A549 (cell line): ENCODE data around the gene SPACA7. TPM values are rescaled to one million over a fixed set of nuclear protein-coding genes. Genes with fewer than 3 reads are reported as not detected.

ENCODE experiments used
- ATAC-seq, 2 experiments: fragments of 200-7000 bp in 1 of 2; fragments of >200 bp in 1 of 2; cut with Nextera tagmentation in 1 of 2; cut with Tn5 transposase in 1 of 2; 3 replicates each; pipeline versions ENCODE4 v1.8.0 to v1.9.1; 2018 to 2020; ENCODE audit warnings: mild to moderate bottlenecking in 1 of 2, moderate library complexity in 1 of 2
- CTCF ChIA-PET: fragments of 300-600 bp; sonication (Branson Sonifier 250); formaldehyde crosslinking; extraction: SDS; loops from one replicate; lab custom pipeline; 2021; ENCODE audit warnings: antibody characterized with exemption, inconsistent platforms; lab: Yijun Ruan, JAX
- POLR2A ChIA-PET: fragments of 350-600 bp; formaldehyde crosslinking; extraction: SDS; loops from one replicate; lab custom pipeline; 2021; ENCODE audit warnings: antibody characterized with exemption, inconsistent platforms; lab: Yijun Ruan, JAX
- DNase-seq, 2 experiments: peaks; one replicate each; pipeline versions ENCODE4 v3.0.0 to v3.0.0-alpha.2; 2011 to 2016; ENCODE audit warnings: low read depth in 1 of 2, low spot score in 1 of 2
- FAIRE-seq: peaks from 2 replicates; lab custom pipeline; 2011; peaks lifted over from hg19 to GRCh38; lab: Jason Lieb, UNC
- H3K27ac ChIP-seq, 2 experiments: fragments of >200 bp; sonication (Bioruptor Twin); formaldehyde crosslinking; 3 replicates each; pipeline ENCODE4 v1.5.1; 2016 to 2017
- H3K4me1 ChIP-seq: fragments of >200 bp; sonication (Bioruptor Twin); formaldehyde crosslinking; 3 replicates; pipeline ENCODE4 v1.6.1; 2016
- H3K4me2 ChIP-seq: fragments of >200 bp; sonication (Bioruptor Twin); formaldehyde crosslinking; 3 replicates; pipeline ENCODE4 v1.6.1; 2016
- H3K4me3 ChIP-seq: fragments of >200 bp; sonication (Bioruptor Twin); formaldehyde crosslinking; 3 replicates; pipeline ENCODE4 v1.5.1; 2016
- H3K9me3 ChIP-seq: fragments of >200 bp; sonication (Bioruptor Twin); formaldehyde crosslinking; 3 replicates; pipeline ENCODE4 v1.6.1; 2016
- ATOH8 ChIP-seq: fragments of 250-450 bp; sonication (Bioruptor Pico); IDR thresholded peaks from 2 replicates; pipeline ENCODE4 v1.5.0; 2020; ENCODE audit warnings: low read depth, mild to moderate bottlenecking, moderate library complexity
- BHLHE40 ChIP-seq: IDR thresholded peaks from 2 replicates; pipeline ENCODE4 v1.6.1; 2012; ENCODE audit warnings: low read depth, low read length, inconsistent platforms
- CBX2 ChIP-seq: fragments of 200-600 bp; sonication (generic); IDR thresholded peaks from 2 replicates; pipeline ENCODE4 v1.6.1; 2016; ENCODE audit warnings: low read depth, mild to moderate bottlenecking, borderline replicate concordance
- CBX8 ChIP-seq: fragments of 200-600 bp; sonication (generic); IDR thresholded peaks from 2 replicates; pipeline ENCODE4 v1.6.1; 2016
- CHD2 ChIP-seq: fragments of 150-350 bp; IDR thresholded peaks from 2 replicates; pipeline ENCODE4 v1.6.1; 2014; ENCODE audit warnings: low read length; ENCODE audit not compliant: partially characterized antibody
- CTCF ChIP-seq: fragments of >200 bp; sonication (Bioruptor Twin); formaldehyde crosslinking; IDR thresholded peaks from 3 replicates; pipeline ENCODE4 v1.5.1; 2016
- ELK1 ChIP-seq: fragments of 150-350 bp; IDR thresholded peaks from 2 replicates; pipeline ENCODE4 v1.6.1; 2014; ENCODE audit warnings: low read depth, mild to moderate bottlenecking, low read length
- ESRRA ChIP-seq: fragments of 150-350 bp; IDR thresholded peaks from 2 replicates; pipeline ENCODE4 v1.6.1; 2014; ENCODE audit warnings: mild to moderate bottlenecking, low read length, borderline replicate concordance
- FOSB ChIP-seq: fragments of 250-450 bp; sonication (Bioruptor Pico); IDR thresholded peaks from 2 replicates; pipeline ENCODE4 v1.5.0; 2020; ENCODE audit warnings: mild to moderate bottlenecking, moderate library complexity
- HMGXB4 ChIP-seq: fragments of 250-450 bp; sonication (Bioruptor Pico); IDR thresholded peaks from 2 replicates; pipeline ENCODE4 v1.5.0; 2021; ENCODE audit warnings: mild to moderate bottlenecking, moderate library complexity, borderline replicate concordance
- HOXA7 ChIP-seq: fragments of 250-450 bp; sonication (Bioruptor Pico); IDR thresholded peaks from 2 replicates; pipeline ENCODE4 v1.5.0; 2020; ENCODE audit warnings: mild to moderate bottlenecking, moderate library complexity
- JUNB ChIP-seq: fragments of >200 bp; sonication (Bioruptor Twin); formaldehyde crosslinking; IDR thresholded peaks from 2 replicates; pipeline ENCODE4 v1.6.1; 2016
- KDM1A ChIP-seq: fragments of 200-600 bp; sonication (generic); IDR thresholded peaks from 2 replicates; pipeline ENCODE4 v1.6.1; 2016; ENCODE audit warnings: low read depth, mild to moderate bottlenecking
- KDM5A ChIP-seq: fragments of 200-600 bp; sonication (generic); IDR thresholded peaks from 2 replicates; pipeline ENCODE4 v1.6.1; 2016; ENCODE audit warnings: antibody characterized with exemption, mild to moderate bottlenecking
- MAZ ChIP-seq: fragments of 150-350 bp; IDR thresholded peaks from 2 replicates; pipeline ENCODE4 v1.6.1; 2014; ENCODE audit warnings: antibody characterized with exemption, low read depth, low read length, borderline replicate concordance
- NPAS2 ChIP-seq: fragments of 250-450 bp; sonication (Bioruptor Pico); IDR thresholded peaks from 2 replicates; pipeline ENCODE4 v1.8.0; 2022; ENCODE audit warnings: mild to moderate bottlenecking, moderate library complexity, borderline replicate concordance
- POLR2AphosphoS2 ChIP-seq: conservative IDR thresholded peaks from 2 replicates; pipeline ENCODE4 v1.6.1; 2012; ENCODE audit warnings: low read length, improper control_type of control experiment, inconsistent platforms
- RAD21 ChIP-seq, 2 experiments: fragments of >200 bp in 1 of 2; sonication (Bioruptor Twin) in 1 of 2; formaldehyde crosslinking in 1 of 2; IDR thresholded peaks in 1 of 2; conservative IDR thresholded peaks in 1 of 2; 2 replicates in 1 of 2; 3 replicates in 1 of 2; pipeline ENCODE4 v1.6.1; 2012 to 2018; ENCODE audit warnings: inconsistent platforms in 1 of 2
- RCOR1 ChIP-seq: fragments of 150-350 bp; IDR thresholded peaks from 2 replicates; pipeline ENCODE4 v1.6.1; 2014; ENCODE audit warnings: antibody characterized with exemption, low read length, low read depth
- RFX5 ChIP-seq: fragments of 450-650 bp; IDR thresholded peaks from 2 replicates; pipeline ENCODE4 v1.7.1; 2014; ENCODE audit warnings: antibody characterized with exemption, mild to moderate bottlenecking, moderate library complexity
- RNF2 ChIP-seq: fragments of 200-600 bp; sonication (generic); IDR thresholded peaks from 2 replicates; pipeline ENCODE4 v1.6.1; 2016; ENCODE audit warnings: low read depth, mild to moderate bottlenecking, antibody characterized with exemption, moderate library complexity, borderline replicate concordance
- SMC3 ChIP-seq: fragments of >200 bp; sonication (Bioruptor Twin); formaldehyde crosslinking; IDR thresholded peaks from 3 replicates; pipeline ENCODE4 v1.6.1; 2018; ENCODE audit warnings: inconsistent platforms
- SREBF2 ChIP-seq: fragments of 450-650 bp; IDR thresholded peaks from 2 replicates; pipeline ENCODE4 v1.6.1; 2014; ENCODE audit warnings: mild to moderate bottlenecking, moderate library complexity
- TFCP2L1 ChIP-seq: fragments of 250-450 bp; sonication (Bioruptor Pico); IDR thresholded peaks from 2 replicates; pipeline ENCODE4 v1.5.0; 2021; ENCODE audit warnings: mild to moderate bottlenecking
- ZNF302 ChIP-seq: fragments of 250-450 bp; sonication (Bioruptor Pico); IDR thresholded peaks from 2 replicates; pipeline ENCODE4 v1.9.0; 2021; ENCODE audit warnings: inconsistent platforms, mild to moderate bottlenecking, moderate library complexity
- WGBS: methylation state at CpG from one replicate; pipeline ENCODE4 v1.1.6; 2017; ENCODE audit errors: missing lambda C conversion rate; 5-methylcytosine and 5-hydroxymethylcytosine counted together
- polyA plus RNA-seq, 4 experiments: library from polyadenylated mRNA; depleted of rRNA in 3 of 4; stranded (reverse); fragments of >200 nt; fragmentation: RNase III in 1 of 4; extraction: RNeasy Plus Mini Kit Qiagen cat#74134 plus additional on column Dnase treatment in 1 of 4; gene quantifications; 2 replicates in 3 of 4; 3 replicates in 1 of 4; pipeline ENCODE4 v1.2.3, GENCODE V29; 2011 to 2017

SPACA7 gene
- polyA plus RNA-seq, 2 of the 4 experiments (the other 2 are of a cell fraction): not detected

GRCh38 chr13:112368883-112369282 lies 7.3 kb upstream of the SPACA7 start:
- ChIA-PET CTCF (no interaction called here), POLR2A (no interaction called here)
- no peak overlapping the region for H3K4me3 ChIP-seq
- FAIRE-seq (no peak), DNase-seq (no peak), ATAC-seq (no peak)
- TF ChIP-seq CHD2 (no peak), NPAS2 (CRISPR knock-in tag) (no peak), CBX8 (no peak), KDM1A (no peak), KDM5A (no peak), ESRRA (no peak), TFCP2L1 (CRISPR knock-in tag) (no peak)
- H3K4me1 ChIP-seq: no peaks in the 10 kb centered on the region
- H3K9me3 ChIP-seq: no peaks in the 10 kb centered on the region
- no peak overlapping the region for H3K27ac ChIP-seq
- no peak overlapping the region for H3K4me2 ChIP-seq
- 51% methylated on average over 8 of the region's 8 CpGs for WGBS

- Histone ChIP-seq H3K27ac (no peak overlapping the region), H3K4me3 (no peak overlapping the region), H3K9me3 (no peaks in the 10 kb centered on the region), H3K4me1 (no peaks in the 10 kb centered on the region), H3K4me2 (no peak overlapping the region)
- TF ChIP-seq CBX2 (no peak), HOXA7 (CRISPR knock-in tag) (no peak), CHD2 (no peak)
- no peak for ATAC-seq
- DNase-seq: no peak
- ChIA-PET CTCF (no interaction called here), POLR2A (no interaction called here)
- WGBS: 22% methylated on average over 3 of the region's 3 CpGs
- FAIRE-seq: no peak
These were observed 5.8 kb upstream of the SPACA7 start for GRCh38 chr13:112370311-112370710.

- no peak for TF ChIP-seq JUNB
- no peak for TF ChIP-seq SREBF2
- TF ChIP-seq POLR2AphosphoS2: no peak
- no peak for TF ChIP-seq ZNF302
- no peak for TF ChIP-seq BHLHE40
- TF ChIP-seq ATOH8 (CRISPR knock-in tag): no peak
- TF ChIP-seq SMC3: no peak
- no peak for TF ChIP-seq FOSB
- TF ChIP-seq ELK1: no peak
- no peak for TF ChIP-seq RAD21 (conservative IDR thresholded peaks at IDR 0.05 in 1 of 2, IDR thresholded peaks at IDR 0.05 in 1 of 2)
- TF ChIP-seq RNF2: no peak
- no peak for TF ChIP-seq HMGXB4
- no peak for TF ChIP-seq RFX5
- TF ChIP-seq CBX8: no peak
- TF ChIP-seq MAZ: no peak
- TF ChIP-seq KDM1A: no peak
- no peak for TF ChIP-seq RCOR1
- TF ChIP-seq CTCF: no peak
- H3K4me3 ChIP-seq: no peak overlapping the region
- H3K4me1 ChIP-seq: no peaks in the 10 kb centered on the region
- H3K27ac ChIP-seq: no peak overlapping the region
- 29% methylated on average over 9 of the region's 10 CpGs for WGBS
- FAIRE-seq: no peak
- H3K4me2 ChIP-seq: no peak overlapping the region
- ChIA-PET CTCF (no interaction called here), POLR2A (no interaction called here)
- DNase-seq: no peak
- no peaks in the 10 kb centered on the region for H3K9me3 ChIP-seq
- ATAC-seq: no peak
These were observed 1.9 kb upstream of the SPACA7 start for GRCh38 chr13:112374271-112374670.
